ENCODE data around the gene SLC27A6. TPM values are rescaled to one million over a fixed set of nuclear protein-coding genes. Genes with fewer than 3 reads are reported as not detected.
A peak's percentile ranks its signal among the peaks of the same experiment; 100 is the strongest.
"Not testable (repeated sequence)": the region's sequence is repeated elsewhere in the genome, so short reads cannot be mapped to it uniquely, and the experiment has no call there.

Gene SLC27A6
- polyA plus RNA-seq (ENCODE audit: insufficient read length in 10 of 10) = 1 to 10 TPM in 4 of 10 donors, under 1 TPM in 6; 0.52 to 1.3 (median 0.83) TPM
- long read RNA-seq, donor 1 = 0 reads
- long read RNA-seq, donor 2 = 0 reads
- long read RNA-seq, donor 3 = 0 reads
- long read RNA-seq, donor 4 = 0 reads
- long read RNA-seq, donor 5 = 0 reads
- long read RNA-seq, donor 6 = 0 reads
- long read RNA-seq, donor 7 = 0 reads
- long read RNA-seq, donor 8 = 0 reads
- long read RNA-seq, donor 9 = 0 reads

- DNase-seq = peak; percentile 2 to 38 (median 2)
These were observed at the start of gene SLC27A6 for GRCh38 chr5:128965011-128965637. SLC27A6 (plus strand) TSS chr5:128965488; CDS start chr5:128966138, 650 bp downstream.

GRCh38 chr5:128919542-128919941 lies 45.7 kb upstream of the SLC27A6 start:
- no peak for DNase-seq

DNA sequence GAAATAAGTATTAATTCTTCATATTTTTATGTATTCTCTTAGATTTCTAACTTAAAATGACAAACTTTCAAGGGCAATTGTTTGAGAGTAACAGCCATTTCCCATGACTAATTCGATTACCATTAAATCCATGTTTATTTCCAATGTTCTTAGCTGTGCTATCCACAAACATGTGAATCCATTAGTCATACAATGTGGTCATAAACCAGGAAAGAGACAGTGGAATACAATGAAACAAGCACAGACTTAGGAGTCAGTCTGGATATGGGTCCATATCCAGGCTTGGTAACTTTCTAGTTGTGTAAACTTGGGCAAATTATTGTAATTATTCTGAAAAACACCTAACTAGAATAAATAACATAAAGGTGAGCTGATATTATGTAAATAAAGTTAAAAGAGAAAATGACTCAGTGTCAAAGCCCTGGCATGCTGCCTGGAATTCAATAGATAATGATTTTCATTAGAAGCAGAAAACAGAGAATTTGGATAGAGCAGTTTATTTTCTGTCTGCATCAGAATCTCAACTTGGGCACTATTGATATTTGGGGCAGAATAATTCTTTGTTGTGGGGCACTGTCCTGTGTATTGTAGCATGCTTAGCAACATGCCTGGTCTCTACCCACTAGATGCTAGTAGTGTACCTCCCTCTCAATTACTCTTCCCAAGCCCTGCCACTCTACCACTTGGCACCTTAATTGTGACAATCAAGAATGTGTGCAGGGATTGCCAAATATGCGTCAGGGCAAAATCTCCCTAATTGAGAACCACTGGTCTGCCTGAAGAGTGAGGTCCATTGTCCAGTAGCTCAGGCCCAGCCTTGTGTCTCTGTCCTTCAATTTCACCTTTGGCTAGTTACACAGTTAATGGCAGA lies 44.7 kb upstream of the SLC27A6 start:
- peak in 2 of 3 donors; percentile 17 to 44 for DNase-seq

GRCh38 chr5:128924299-128924698 lies 41.0 kb upstream of the SLC27A6 start:
- DNase-seq = no peak

DNA sequence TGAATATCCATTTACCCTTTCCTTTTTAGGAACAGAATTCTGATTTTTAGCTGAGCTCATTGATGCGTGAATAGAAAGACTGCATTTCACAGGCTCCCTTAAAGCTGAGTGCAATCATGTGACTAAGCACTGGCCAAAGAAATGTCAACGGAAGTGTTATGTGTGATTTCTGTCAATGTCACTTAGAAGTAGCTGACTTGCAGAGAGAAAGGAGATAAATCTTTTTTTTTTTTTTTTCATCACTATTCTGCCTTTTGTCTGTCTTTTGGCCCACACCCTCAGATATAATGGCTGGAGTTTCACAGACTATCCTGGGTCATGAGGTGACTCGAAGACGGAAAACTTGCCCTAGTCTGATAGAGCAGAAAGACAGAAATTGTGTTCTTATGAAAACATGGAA lies 39.3 kb upstream of the SLC27A6 start:
- no peak for DNase-seq

DNA sequence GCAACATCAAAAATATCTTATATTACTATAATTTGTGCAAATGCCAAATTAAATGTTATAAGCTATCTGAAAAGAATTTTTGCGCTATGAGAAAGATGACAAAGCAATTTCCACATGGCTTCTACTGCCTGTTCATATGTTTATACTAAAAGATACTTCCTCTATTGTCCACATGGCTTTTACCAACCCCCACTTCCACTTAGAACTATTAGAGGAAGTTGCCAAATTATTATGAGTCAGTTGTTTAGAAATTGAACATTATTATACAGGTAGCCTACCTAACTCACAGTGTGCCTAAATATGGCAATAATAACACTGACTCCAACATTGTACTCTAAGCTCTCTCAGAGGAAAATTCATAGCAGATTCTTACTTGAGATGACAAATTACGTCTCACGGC lies 37.6 kb upstream of the SLC27A6 start:
- no peak for DNase-seq

DNA sequence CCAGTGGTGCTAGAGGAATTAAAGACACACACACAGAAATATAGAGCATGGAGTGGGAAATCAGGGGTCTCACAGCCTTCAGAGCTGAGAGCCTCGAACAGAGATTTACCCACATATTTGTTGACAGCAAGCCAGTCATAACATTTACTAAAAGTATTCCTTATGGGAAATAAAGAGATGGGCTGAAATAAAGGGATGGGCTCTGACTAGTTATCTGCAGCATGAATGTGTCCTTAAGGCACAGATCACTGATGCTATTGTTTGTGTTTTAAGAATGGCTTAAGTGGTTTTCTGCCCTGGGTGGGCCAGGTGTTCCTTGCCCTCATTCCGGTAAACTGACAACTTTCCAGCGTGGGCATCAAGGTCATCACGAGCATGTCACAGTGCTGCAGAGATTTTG lies 33.1 kb upstream of the SLC27A6 start:
- not testable (repeated sequence) for DNase-seq

DNA sequence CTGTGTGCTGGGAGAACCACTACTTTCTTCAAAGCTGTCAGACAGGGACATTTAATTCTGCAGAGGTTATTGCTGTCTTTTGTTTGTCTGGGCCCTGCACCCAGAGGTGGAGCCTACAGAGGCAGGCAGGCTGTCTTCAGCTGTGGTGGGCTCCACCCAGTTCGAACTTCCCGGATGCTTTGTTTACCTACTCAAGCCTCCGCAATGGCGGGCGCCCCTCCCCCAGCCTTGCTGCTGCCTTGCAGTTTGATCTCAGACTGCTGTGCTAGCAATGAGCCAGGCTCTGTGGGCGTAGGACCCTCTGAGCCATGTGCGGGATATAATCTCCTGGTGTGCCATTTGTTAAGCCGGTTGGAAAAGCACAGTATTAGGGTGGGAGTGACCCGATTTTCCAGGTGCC lies 22.2 kb upstream of the SLC27A6 start:
- not testable (repeated sequence) for DNase-seq

DNA sequence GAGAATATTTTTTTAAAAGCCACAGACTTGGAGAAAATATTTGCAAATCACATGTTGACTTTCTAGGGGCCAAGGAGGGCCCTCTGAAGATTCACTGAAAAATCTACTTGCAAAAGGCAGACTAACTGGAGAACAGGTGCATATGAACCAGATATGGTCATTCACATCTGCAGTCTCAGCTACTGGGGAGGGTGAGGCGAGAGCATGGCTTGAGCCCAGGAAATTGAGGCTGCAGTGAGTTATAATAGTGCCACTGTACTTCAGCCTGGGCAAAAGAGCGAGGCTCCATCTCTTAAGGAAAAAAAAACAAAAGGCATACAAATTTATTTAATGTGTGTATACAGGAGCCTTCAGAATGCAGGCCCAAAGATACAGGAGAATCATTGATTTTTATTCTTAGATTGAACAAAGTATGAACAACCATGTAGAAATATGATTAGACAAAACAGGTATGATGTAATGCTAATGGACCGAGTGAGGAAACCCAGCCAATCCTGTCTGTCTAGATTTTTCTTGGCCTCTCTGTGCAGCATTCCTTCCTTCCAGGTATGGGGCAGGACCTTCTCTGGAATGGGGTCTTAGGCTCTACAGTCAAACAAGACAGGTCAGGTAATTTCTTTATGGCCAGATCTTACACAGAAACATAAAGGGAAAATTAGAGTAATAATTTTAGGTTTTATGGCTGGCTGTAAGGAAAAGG lies 15.3 kb upstream of the SLC27A6 start:
- no peak for DNase-seq

GRCh38 chr5:128951301-128951700 lies 14.0 kb upstream of the SLC27A6 start:
- not testable (repeated sequence) for DNase-seq

- no peak for DNase-seq
These were observed 9.1 kb upstream of the SLC27A6 start for GRCh38 chr5:128956164-128956563.

- DNase-seq = no peak
These were observed 3.1 kb upstream of the SLC27A6 start for GRCh38 chr5:128962211-128962610.

DNA sequence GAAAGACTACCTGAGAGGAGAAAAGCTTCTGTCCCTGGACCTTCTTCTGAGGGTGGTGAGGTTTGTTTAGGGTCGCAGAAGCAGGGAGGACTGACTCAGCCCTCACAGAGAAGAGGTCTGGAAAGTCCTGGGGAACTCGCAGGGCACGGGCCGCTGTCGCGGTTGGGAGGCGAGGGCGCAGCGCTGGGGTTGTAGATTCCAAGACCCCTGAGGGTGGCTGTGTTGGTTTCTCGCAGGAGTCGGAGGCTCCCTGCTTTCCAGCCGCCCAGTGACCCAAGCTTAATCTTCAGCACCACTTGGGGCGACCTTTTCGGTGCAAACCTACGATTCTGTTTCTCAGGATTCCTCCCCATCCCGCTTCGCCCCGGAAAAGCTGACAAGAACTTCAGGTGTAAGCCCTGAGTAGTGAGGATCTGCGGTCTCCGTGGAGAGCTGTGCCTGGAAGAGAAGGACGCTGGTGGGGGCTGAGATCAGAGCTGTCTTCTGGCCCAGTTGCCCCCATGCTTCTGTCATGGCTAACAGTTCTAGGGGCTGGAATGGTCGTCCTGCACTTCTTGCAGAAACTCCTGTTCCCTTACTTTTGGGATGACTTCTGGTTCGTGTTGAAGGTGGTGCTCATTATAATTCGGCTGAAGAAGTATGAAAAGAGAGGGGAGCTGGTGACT lies 482 bp downstream of the SLC27A6 start:
- DNase-seq = no peak

DNA sequence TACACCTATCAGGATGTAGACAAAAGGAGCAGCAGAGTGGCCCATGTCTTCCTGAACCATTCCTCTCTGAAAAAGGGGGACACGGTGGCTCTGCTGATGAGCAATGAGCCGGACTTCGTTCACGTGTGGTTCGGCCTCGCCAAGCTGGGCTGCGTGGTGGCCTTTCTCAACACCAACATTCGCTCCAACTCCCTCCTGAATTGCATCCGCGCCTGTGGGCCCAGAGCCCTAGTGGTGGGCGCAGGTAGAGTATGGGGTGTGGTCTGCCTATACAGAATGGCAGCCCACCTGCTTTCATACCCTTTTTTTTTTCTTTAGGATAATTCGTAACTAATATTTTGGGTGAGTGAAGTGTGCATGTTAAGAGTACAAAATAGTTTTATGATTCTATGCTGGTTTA lies 1.1 kb downstream of the SLC27A6 start:
- no peak for DNase-seq

GRCh38 chr5:128966846-128967245 lies 1.6 kb downstream of the SLC27A6 start:
- DNase-seq = no peak

DNA sequence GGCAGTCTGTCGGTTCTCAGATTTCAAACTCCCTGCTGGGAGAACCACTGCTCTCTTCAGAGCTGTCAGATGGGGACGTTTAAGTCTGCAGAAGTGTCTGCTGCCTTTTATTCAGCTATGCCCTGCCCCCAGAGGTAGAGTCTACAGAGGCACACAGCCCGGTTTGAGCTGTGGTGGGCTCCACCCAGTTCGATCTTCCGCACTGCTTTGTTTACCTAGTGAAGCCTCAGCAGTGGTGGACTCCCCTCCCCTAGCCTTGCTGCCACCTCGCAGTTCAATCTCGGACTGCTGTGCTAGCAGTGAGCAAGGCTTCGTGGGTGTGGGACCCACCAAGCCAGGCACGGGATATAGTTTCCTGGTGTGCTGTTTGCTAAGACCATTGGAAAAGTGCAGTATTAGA lies 8.0 kb downstream of the SLC27A6 start:
- no peak for DNase-seq

DNA sequence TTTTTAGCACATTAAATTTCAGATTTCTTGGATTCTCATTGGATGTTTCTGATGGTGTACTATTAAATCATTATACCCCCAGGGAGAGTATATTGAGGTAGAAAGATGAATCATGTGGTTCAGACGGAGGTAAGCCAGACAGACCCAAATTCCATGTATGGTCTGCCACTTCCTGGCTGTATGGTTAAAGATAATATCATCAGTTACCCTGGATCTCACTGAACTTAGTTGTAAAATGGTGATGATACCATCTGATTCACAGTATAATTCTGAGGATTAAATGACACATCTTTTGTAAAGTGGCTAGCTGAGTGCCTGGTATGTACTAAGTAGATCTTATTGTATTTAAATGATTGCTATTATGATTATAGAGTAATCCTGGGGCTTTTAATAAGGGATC lies 9.3 kb downstream of the SLC27A6 start:
- no peak for DNase-seq

- DNase-seq = no peak
These were observed 14.5 kb downstream of the SLC27A6 start for GRCh38 chr5:128979761-128980160.

GRCh38 chr5:128980917-128981316 lies 15.6 kb downstream of the SLC27A6 start:
- DNase-seq = no peak

GRCh38 chr5:128984480-128984879 lies 19.2 kb downstream of the SLC27A6 start:
- DNase-seq = no peak

- no peak for DNase-seq
These were observed 23.2 kb downstream of the SLC27A6 start for GRCh38 chr5:128988476-128988875.
